HG03342 (cell line): ENCODE results near the gene GMPPA.

Source experiments
- ATAC-seq: cut with Tn5 transposase; IDR thresholded peaks from one replicate; pipeline ENCODE4 v1.9.1; 2021; ENCODE audit warnings: mild to moderate bottlenecking, moderate library complexity; ENCODE audit not compliant: unreplicated experiment

Gene GMPPA

GRCh38 chr2:219467736-219468075 lies 31.0 kb upstream of the GMPPA start:
- no peak for ATAC-seq

- ATAC-seq = no peak
These were observed 30.1 kb upstream of the GMPPA start for GRCh38 chr2:219468410-219469185.

- ATAC-seq = no peak
These were observed 29.4 kb upstream of the GMPPA start for GRCh38 chr2:219469186-219469724.

GRCh38 chr2:219470429-219470828 lies 28.3 kb upstream of the GMPPA start:
- ATAC-seq = no peak

GRCh38 chr2:219471476-219472371 lies 27.0 kb upstream of the GMPPA start:
- no peak for ATAC-seq

GRCh38 chr2:219472629-219473187 lies 26.0 kb upstream of the GMPPA start:
- ATAC-seq = no peak

GRCh38 chr2:219473511-219473910 lies 25.2 kb upstream of the GMPPA start:
- no peak for ATAC-seq

GRCh38 chr2:219474285-219475060 lies 24.2 kb upstream of the GMPPA start:
- ATAC-seq = no peak

- no peak for ATAC-seq
These were observed 23.4 kb upstream of the GMPPA start for GRCh38 chr2:219475278-219475677.

- peak; percentile 63 for ATAC-seq
These were observed 22.7 kb upstream of the GMPPA start for GRCh38 chr2:219475697-219476651.

- ATAC-seq = no peak
These were observed 22.0 kb upstream of the GMPPA start for GRCh38 chr2:219476652-219477151.

- no peak for ATAC-seq
These were observed 21.5 kb upstream of the GMPPA start for GRCh38 chr2:219477179-219477578.

GRCh38 chr2:219477815-219478214 lies 20.9 kb upstream of the GMPPA start:
- no peak for ATAC-seq

- ATAC-seq = no peak
These were observed 19.8 kb upstream of the GMPPA start for GRCh38 chr2:219478916-219479315.

- ATAC-seq = no peak
These were observed 18.7 kb upstream of the GMPPA start for GRCh38 chr2:219480004-219480403.

- no peak for ATAC-seq
These were observed 15.9 kb upstream of the GMPPA start for GRCh38 chr2:219482674-219483405.

GRCh38 chr2:219483451-219484342 lies 15.0 kb upstream of the GMPPA start:
- ATAC-seq = no peak
